ENCODE results near the gene C6orf47. TPM values are rescaled to one million over a fixed set of nuclear protein-coding genes. Genes with fewer than 3 reads are reported as not detected.
A peak's percentile ranks its signal among the peaks of the same experiment; 100 is the strongest.

Gene C6orf47
- total RNA-seq, 3 donors from 2014 or later (not counting 1 experiment from before 2014, with no cell fraction given) = 25.9 to 29.9 (median 27.4) TPM

DNA sequence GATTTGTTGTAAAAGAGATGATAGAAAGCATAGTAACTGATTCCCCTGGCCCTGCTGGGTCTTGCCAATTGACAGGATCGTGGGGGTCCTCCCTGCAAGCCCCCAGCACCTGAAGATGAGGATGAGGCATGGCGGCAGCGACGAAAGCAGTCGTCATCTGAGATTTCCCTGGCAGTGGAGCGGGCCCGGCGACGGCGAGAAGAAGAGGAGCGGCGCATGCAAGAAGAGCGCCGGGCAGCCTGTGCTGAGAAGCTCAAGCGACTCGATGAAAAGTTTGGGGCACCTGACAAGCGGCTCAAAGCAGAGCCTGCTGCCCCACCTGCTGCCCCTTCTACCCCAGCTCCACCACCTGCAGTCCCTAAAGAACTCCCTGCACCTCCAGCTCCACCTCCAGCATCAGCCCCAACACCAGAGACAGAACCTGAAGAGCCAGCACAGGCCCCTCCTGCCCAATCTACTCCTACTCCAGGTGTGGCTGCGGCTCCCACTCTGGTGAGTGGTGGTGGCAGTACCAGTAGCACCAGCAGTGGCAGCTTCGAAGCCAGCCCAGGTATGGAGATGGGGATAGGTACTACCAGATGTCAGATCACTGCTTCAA, 32.8 kb downstream of the C6orf47 start:
- Histone ChIP-seq H3K36me3 (ENCODE audit: control insufficient read depth, insufficient read depth, low read length) (peaks cover 86% of the 10 kb centered on the region), H3K4me1 (ENCODE audit: control insufficient read depth, insufficient read depth, low read length) (no peaks in the 10 kb centered on the region), H3K9me3 (ENCODE audit: control insufficient read depth, insufficient read depth, low read length) (no peaks in the 10 kb centered on the region), H3K27ac (ENCODE audit: low read length) (no peak overlapping the region), H3K27me3 (ENCODE audit: control insufficient read depth, insufficient read depth, low read length) (no peaks in the 10 kb centered on the region), H3K4me3 (ENCODE audit: low read length) (no peak overlapping the region)
- 98% methylated on average over 19 of the region's 19 CpGs for WGBS (ENCODE audit: insufficient coverage)
- ATAC-seq (no peak), DNase-seq (no peak)
- Mint-ChIP-seq H3K4me1 (peaks cover 8 to 21% of the 10 kb centered on the region in 2 donors), H3K4me3 (no peak overlapping the region), H3K27ac (peak overlapping the region; percentile 39 to 43), H3K36me3 (peaks cover 24% of the 10 kb centered on the region), H3K27me3 (ENCODE audit: low read depth in 2 of 2) (no peaks in the 10 kb centered on the region), H3K9me3 (no peaks in the 10 kb centered on the region)
- TF ChIP-seq, protein P1, sequence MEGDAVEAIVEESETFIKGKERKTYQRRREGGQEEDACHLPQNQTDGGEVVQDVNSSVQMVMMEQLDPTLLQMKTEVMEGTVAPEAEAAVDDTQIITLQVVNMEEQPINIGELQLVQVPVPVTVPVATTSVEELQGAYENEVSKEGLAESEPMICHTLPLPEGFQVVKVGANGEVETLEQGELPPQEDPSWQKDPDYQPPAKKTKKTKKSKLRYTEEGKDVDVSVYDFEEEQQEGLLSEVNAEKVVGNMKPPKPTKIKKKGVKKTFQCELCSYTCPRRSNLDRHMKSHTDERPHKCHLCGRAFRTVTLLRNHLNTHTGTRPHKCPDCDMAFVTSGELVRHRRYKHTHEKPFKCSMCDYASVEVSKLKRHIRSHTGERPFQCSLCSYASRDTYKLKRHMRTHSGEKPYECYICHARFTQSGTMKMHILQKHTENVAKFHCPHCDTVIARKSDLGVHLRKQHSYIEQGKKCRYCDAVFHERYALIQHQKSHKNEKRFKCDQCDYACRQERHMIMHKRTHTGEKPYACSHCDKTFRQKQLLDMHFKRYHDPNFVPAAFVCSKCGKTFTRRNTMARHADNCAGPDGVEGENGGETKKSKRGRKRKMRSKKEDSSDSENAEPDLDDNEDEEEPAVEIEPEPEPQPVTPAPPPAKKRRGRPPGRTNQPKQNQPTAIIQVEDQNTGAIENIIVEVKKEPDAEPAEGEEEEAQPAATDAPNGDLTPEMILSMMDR (IDR thresholded peaks at IDR 0.05) = no peak
- intact Hi-C loops (cut with micrococcal nuclease) = no loop called here

DNA sequence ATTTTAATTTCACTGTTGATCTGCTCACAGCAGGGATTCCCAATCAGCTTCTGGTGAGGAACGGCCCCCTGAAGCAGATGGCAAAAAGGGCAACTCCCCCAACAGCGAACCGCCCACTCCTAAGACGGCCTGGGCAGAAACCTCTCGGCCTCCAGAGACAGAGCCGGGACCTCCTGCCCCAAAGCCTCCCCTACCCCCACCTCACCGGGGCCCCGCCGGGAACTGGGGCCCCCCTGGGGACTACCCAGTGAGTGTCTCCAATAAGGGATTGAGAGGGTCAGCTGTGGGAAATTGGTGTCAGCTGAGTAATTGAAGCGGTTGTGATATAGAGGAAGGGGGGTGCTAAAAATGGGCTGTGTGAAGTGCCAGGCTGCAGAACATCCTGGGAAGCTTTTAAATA, 33.6 kb downstream of the C6orf47 start:
- ATAC-seq (no peak), DNase-seq (no peak)
- no peak overlapping the region for H3K4me3 Mint-ChIP-seq
- Histone ChIP-seq H3K36me3 (ENCODE audit: control insufficient read depth, insufficient read depth, low read length) (peaks cover 78% of the 10 kb centered on the region), H3K9me3 (ENCODE audit: control insufficient read depth, insufficient read depth, low read length) (no peaks in the 10 kb centered on the region), H3K4me1 (ENCODE audit: control insufficient read depth, insufficient read depth, low read length) (peaks cover 2% of the 10 kb centered on the region), H3K27ac (ENCODE audit: low read length) (no peak overlapping the region), H3K4me3 (ENCODE audit: low read length) (no peak overlapping the region), H3K27me3 (ENCODE audit: control insufficient read depth, insufficient read depth, low read length) (no peaks in the 10 kb centered on the region)
- peaks cover 24% of the 10 kb centered on the region for H3K36me3 Mint-ChIP-seq
- TF ChIP-seq, protein P1 (IDR thresholded peaks at IDR 0.05) = no peak
- H3K27me3 Mint-ChIP-seq (ENCODE audit: low read depth in 2 of 2) = no peaks in the 10 kb centered on the region
- WGBS (ENCODE audit: insufficient coverage) = 97% methylated on average over 9 of the region's 10 CpGs
- no peaks in the 10 kb centered on the region for H3K9me3 Mint-ChIP-seq
- intact Hi-C loops (cut with micrococcal nuclease) = no loop called here
- peaks cover 16 to 22% of the 10 kb centered on the region in 2 donors for H3K4me1 Mint-ChIP-seq
- H3K27ac Mint-ChIP-seq = peak overlapping the region in 1 of 2 donors; percentile 43

- Mint-ChIP-seq H3K9me3 (no peaks in the 10 kb centered on the region), H3K27me3 (ENCODE audit: low read depth in 2 of 2) (no peaks in the 10 kb centered on the region), H3K36me3 (peaks cover 24% of the 10 kb centered on the region), H3K27ac (no peak overlapping the region), H3K4me3 (no peak overlapping the region), H3K4me1 (peaks cover 26 to 34% of the 10 kb centered on the region in 2 donors)
- no peaks in the 10 kb centered on the region for H3K27me3 ChIP-seq (ENCODE audit: control insufficient read depth, insufficient read depth, low read length)
- H3K4me1 ChIP-seq (ENCODE audit: control insufficient read depth, insufficient read depth, low read length) = peaks cover 15% of the 10 kb centered on the region
- no peak for DNase-seq
- ATAC-seq = no peak
- 100% methylated on average over 5 of the region's 10 CpGs for WGBS (ENCODE audit: insufficient coverage)
- intact Hi-C loops (cut with micrococcal nuclease) = loop anchor here (5.0 kb wide), 1 partner anchor 113 kb away; the partner anchor contains the start of gene CLIC1
- H3K4me3 ChIP-seq (ENCODE audit: low read length) = no peak overlapping the region
- no peak overlapping the region for H3K27ac ChIP-seq (ENCODE audit: low read length)
- no peaks in the 10 kb centered on the region for H3K9me3 ChIP-seq (ENCODE audit: control insufficient read depth, insufficient read depth, low read length)
- TF ChIP-seq, protein P1 (IDR thresholded peaks at IDR 0.05) = no peak
- H3K36me3 ChIP-seq (ENCODE audit: control insufficient read depth, insufficient read depth, low read length) = peaks cover 51% of the 10 kb centered on the region
Measured at GRCh38 chr6:31624070-31624469, 36.5 kb downstream of the C6orf47 start.

GRCh38 chr6:31622684-31623091, 37.9 kb downstream of the C6orf47 start:
- peak overlapping the region; percentile 92 to 95 for H3K27ac Mint-ChIP-seq
- intact Hi-C loops (cut with micrococcal nuclease) = loop anchor here (5.0 kb wide), 1 partner anchor 115 kb away; the partner anchor contains the start of gene CLIC1

More at GRCh38 chr6:31622684-31623091, 37.9 kb downstream of the C6orf47 start:
- H3K27ac ChIP-seq (ENCODE audit: low read length) = no peak overlapping the region
- H3K27me3 ChIP-seq (ENCODE audit: control insufficient read depth, insufficient read depth, low read length) = no peaks in the 10 kb centered on the region
- ATAC-seq (no peak), DNase-seq (no peak)
- TF ChIP-seq, protein P1 (IDR thresholded peaks at IDR 0.05) = no peak
- Mint-ChIP-seq H3K4me3 (peak overlapping the region; percentile 92), H3K27me3 (ENCODE audit: low read depth in 2 of 2) (no peaks in the 10 kb centered on the region), H3K36me3 (peaks cover 21% of the 10 kb centered on the region), H3K9me3 (no peaks in the 10 kb centered on the region), H3K4me1 (peaks cover 25 to 34% of the 10 kb centered on the region in 2 donors)
- no peak overlapping the region for H3K4me3 ChIP-seq (ENCODE audit: low read length)
- H3K9me3 ChIP-seq (ENCODE audit: control insufficient read depth, insufficient read depth, low read length) = no peaks in the 10 kb centered on the region
- peaks cover 15% of the 10 kb centered on the region for H3K4me1 ChIP-seq (ENCODE audit: control insufficient read depth, insufficient read depth, low read length)
- WGBS (ENCODE audit: insufficient coverage) = 84% methylated on average over 10 of the region's 10 CpGs
- H3K36me3 ChIP-seq (ENCODE audit: control insufficient read depth, insufficient read depth, low read length) = peaks cover 40% of the 10 kb centered on the region
